ENCODE results near the gene WDR45. TPM values are rescaled to one million over a fixed set of nuclear protein-coding genes. Genes with fewer than 3 reads are reported as not detected.

The WDR45 gene
- polyA plus RNA-seq, 1 donor from 2014 or later = 26.5 TPM

- no peaks in the 10 kb centered on the region for H3K36me3 ChIP-seq (ENCODE audit: insufficient read depth, low read length)
These were observed 49.4 kb downstream of the WDR45 start for GRCh38 chrX:49030283-49030682.

GRCh38 chrX:49029876-49030275 lies 49.8 kb downstream of the WDR45 start:
- Histone ChIP-seq H3K27ac (ENCODE audit: low read length) (no peak overlapping the region), H3K9me3 (ENCODE audit: low read length) (no peaks in the 10 kb centered on the region), H3F3A (ENCODE audit: insufficient read depth, low read length, poor library complexity, severe bottlenecking) (no peaks in the 10 kb centered on the region), H3K4me2 (ENCODE audit: low read length) (no peak overlapping the region), H3K79me2 (replicated peaks; ENCODE audit: insufficient read depth, low read length) (no peaks in the 10 kb centered on the region), H3K4me3 (ENCODE audit: low read length) (no peak overlapping the region), H4K20me1 (ENCODE audit: insufficient read depth) (no peaks in the 10 kb centered on the region), H3K9ac (ENCODE audit: low read length) (no peak overlapping the region), H3K36me3 (ENCODE audit: insufficient read depth, low read length) (no peaks in the 10 kb centered on the region), H3K27me3 (ENCODE audit: insufficient read depth, low read depth, low read length) (no peaks in the 10 kb centered on the region), H2AFZ (ENCODE audit: low read depth, low read length) (no peak overlapping the region), H3K9me2 (ENCODE audit: insufficient read depth, low read length) (no peaks in the 10 kb centered on the region)
- TF ChIP-seq POLR2AphosphoS5 (IDR thresholded peaks at IDR 0.05) = no peak
- no peak for TF ChIP-seq REST (IDR thresholded peaks at IDR 0.05; ENCODE audit: borderline replicate concordance)
- no peak for TF ChIP-seq TAF1 (IDR thresholded peaks at IDR 0.05; ENCODE audit: low read depth)
- TF ChIP-seq EP300 (conservative IDR thresholded peaks at IDR 0.05; ENCODE audit: poor library complexity, severe bottlenecking) = no peak

More at GRCh38 chrX:49030283-49030682, 49.4 kb downstream of the WDR45 start:
- Histone ChIP-seq H3K9me2 (ENCODE audit: insufficient read depth, low read length) (no peaks in the 10 kb centered on the region), H4K20me1 (ENCODE audit: insufficient read depth) (no peaks in the 10 kb centered on the region), H3K9ac (ENCODE audit: low read length) (no peak overlapping the region), H3F3A (ENCODE audit: insufficient read depth, low read length, poor library complexity, severe bottlenecking) (no peaks in the 10 kb centered on the region), H3K27ac (ENCODE audit: low read length) (no peak overlapping the region), H3K27me3 (ENCODE audit: insufficient read depth, low read depth, low read length) (no peaks in the 10 kb centered on the region), H3K4me3 (ENCODE audit: low read length) (no peak overlapping the region), H2AFZ (ENCODE audit: low read depth, low read length) (no peak overlapping the region), H3K9me3 (ENCODE audit: low read length) (no peaks in the 10 kb centered on the region), H3K79me2 (replicated peaks; ENCODE audit: insufficient read depth, low read length) (no peaks in the 10 kb centered on the region), H3K4me2 (ENCODE audit: low read length) (no peak overlapping the region)
- TF ChIP-seq RAD21 (conservative IDR thresholded peaks at IDR 0.05) = no peak
- no peak for TF ChIP-seq SMC3 (conservative IDR thresholded peaks at IDR 0.05; ENCODE audit: poor library complexity)
- no peak for TF ChIP-seq REST (IDR thresholded peaks at IDR 0.05; ENCODE audit: borderline replicate concordance)
- TF ChIP-seq EP300 (conservative IDR thresholded peaks at IDR 0.05; ENCODE audit: poor library complexity, severe bottlenecking) = no peak
- no peak for TF ChIP-seq POLR2AphosphoS5 (IDR thresholded peaks at IDR 0.05)
- TF ChIP-seq MXI1 (conservative IDR thresholded peaks at IDR 0.05; ENCODE audit: poor library complexity, severe bottlenecking) = no peak
- no peak for TF ChIP-seq TAF1 (IDR thresholded peaks at IDR 0.05; ENCODE audit: low read depth)
- TF ChIP-seq CTCF (IDR thresholded peaks at IDR 0.05; ENCODE audit: poor library complexity, severe bottlenecking) = no peak
- no peak for TF ChIP-seq EZH2 (IDR thresholded peaks at IDR 0.05; ENCODE audit: borderline replicate concordance, insufficient read depth, low read length, poor library complexity, severe bottlenecking)

Small RNA genes within 50 kb of the gene (small RNA-seq; reads per million reads assigned to genes)
- gene RNU4-52P = 0.03 to 0.73 (median 0.03) reads per million in 3 experiments

Other genes with a start within 250 kb of the WDR45 start
- gene PCSK1N, start 244.3 kb downstream of the WDR45 start, polyA plus RNA-seq = 232 and 243 TPM in 2 replicates
- 131 and 156 TPM in 2 replicates for gene TIMM17B, start 182.1 kb downstream of the WDR45 start, polyA plus RNA-seq
- gene PQBP1, start 182.0 kb downstream of the WDR45 start, polyA plus RNA-seq = 70.8 and 78.5 TPM in 2 replicates
- 20.7 and 25.3 TPM in 2 replicates for gene SLC35A2, start 168.2 kb downstream of the WDR45 start, polyA plus RNA-seq
- gene PIM2, start 160.9 kb downstream of the WDR45 start, polyA plus RNA-seq = 8.9 and 11.1 TPM in 2 replicates
- 34.3 and 35.9 TPM in 2 replicates for gene OTUD5, start 122.3 kb downstream of the WDR45 start, polyA plus RNA-seq
- 3.7 and 4.8 TPM in 2 replicates for gene KCND1, start 108.0 kb downstream of the WDR45 start, polyA plus RNA-seq
- 134 and 138 TPM in 2 replicates for gene GRIPAP1, start 77.6 kb downstream of the WDR45 start, polyA plus RNA-seq
- 8.9 and 17.9 TPM in 2 replicates for gene TFE3, start 36.5 kb downstream of the WDR45 start, polyA plus RNA-seq
- 2.8 and 3.1 TPM in 2 replicates for gene CCDC120, start 20.9 kb downstream of the WDR45 start, polyA plus RNA-seq
- 7.3 and 10.8 TPM in 2 replicates for gene PRAF2, start 5.9 kb downstream of the WDR45 start, polyA plus RNA-seq
- gene GPKOW, start 43.8 kb upstream of the WDR45 start, polyA plus RNA-seq = 22.9 and 27.3 TPM in 2 replicates
- 4.2 and 12.2 TPM in 2 replicates for gene MAGIX, start 82.9 kb upstream of the WDR45 start, polyA plus RNA-seq
- not detected in 2 replicates for gene PLP2, start 92.0 kb upstream of the WDR45 start, polyA plus RNA-seq
- 0.45 TPM in 1 of 2 replicates, not detected in the other for gene PRICKLE3, start 106.5 kb upstream of the WDR45 start, polyA plus RNA-seq
- 240 and 281 TPM in 2 replicates for gene SYP, start 120.3 kb upstream of the WDR45 start, polyA plus RNA-seq
- gene CACNA1F, start 153.5 kb upstream of the WDR45 start, polyA plus RNA-seq = not detected in 2 replicates
- 16.3 and 17.0 TPM in 2 replicates for gene CCDC22, start 155.6 kb upstream of the WDR45 start, polyA plus RNA-seq
- gene FOXP3, start 184.8 kb upstream of the WDR45 start, polyA plus RNA-seq = not detected in 2 replicates
- 20.4 and 21.0 TPM in 2 replicates for gene PPP1R3F, start 189.9 kb upstream of the WDR45 start, polyA plus RNA-seq
- not detected in 2 replicates for gene GAGE10, start 223.8 kb upstream of the WDR45 start, polyA plus RNA-seq
- not detected in 2 replicates for gene GAGE12J, start 242.2 kb upstream of the WDR45 start, polyA plus RNA-seq